SK-N-SH treated with all-trans-retinoic acid at 6 μM for 48 hours (cell line): ENCODE results near the gene ARID3A.

Experiments
- CREB5 ChIP-seq: fragments of 250-450 bp; sonication (Bioruptor Pico); IDR thresholded peaks from 2 replicates; pipeline ENCODE4 v1.5.1; 2020; ENCODE audit warnings: low read depth, mild to moderate bottlenecking, moderate library complexity
- ESRRG ChIP-seq: fragments of 250-450 bp; sonication (Bioruptor Pico); IDR thresholded peaks from 2 replicates; pipeline ENCODE4 v1.6.1; 2021; ENCODE audit warnings: mild to moderate bottlenecking
- PATZ1 ChIP-seq: fragments of 250-450 bp; sonication (Bioruptor Pico); IDR thresholded peaks from 2 replicates; pipeline ENCODE4 v1.8.0; 2020; ENCODE audit warnings: mild to moderate bottlenecking, moderate library complexity, borderline replicate concordance
- PPARA ChIP-seq: fragments of 250-450 bp; sonication (Bioruptor Pico); IDR thresholded peaks from 2 replicates; pipeline ENCODE4 v1.5.0; 2020; ENCODE audit warnings: mild to moderate bottlenecking, borderline replicate concordance
- TOX ChIP-seq: fragments of 250-450 bp; sonication (Bioruptor Pico); IDR thresholded peaks from 2 replicates; pipeline ENCODE4 v1.8.0; 2021; ENCODE audit warnings: mild to moderate bottlenecking, moderate library complexity, borderline replicate concordance
- ZC3H10 ChIP-seq: fragments of 250-450 bp; sonication (Bioruptor Pico); IDR thresholded peaks from 2 replicates; pipeline ENCODE4 v1.5.1; 2021; ENCODE audit warnings: mild to moderate bottlenecking, moderate library complexity
- ZFP3 ChIP-seq: fragments of 250-450 bp; sonication (Bioruptor Pico); IDR thresholded peaks from 2 replicates; pipeline ENCODE4 v1.5.0; 2020; ENCODE audit warnings: mild to moderate bottlenecking, moderate library complexity
- ZNF8 ChIP-seq: fragments of 450-650 bp; formaldehyde crosslinking; IDR thresholded peaks from 2 replicates; pipeline ENCODE4 v1.5.0; 2020; ENCODE audit warnings: mild to moderate bottlenecking, moderate library complexity

GRCh38 chr19:941292-942132, 15.7 kb downstream of the ARID3A start:
- TF ChIP-seq TOX (CRISPR knock-in tag) (no peak), ZNF8 (CRISPR knock-in tag) (no peak), ZFP3 (CRISPR knock-in tag) (no peak), CREB5 (no peak), PATZ1 (CRISPR knock-in tag) (no peak), ESRRG (no peak), ZC3H10 (no peak), PPARA (CRISPR knock-in tag) (no peak)
